Fibroblast of gingiva (primary cell): ENCODE results near the gene HIVEP3.
A peak's percentile ranks its signal among the peaks of the same experiment; 100 is the strongest.

Source experiments
- DNase-seq: peaks from one replicate; pipeline ENCODE4 v3.0.0-alpha.2; 2011; ENCODE audit warnings: low read depth

HIVEP3 gene

DNA sequence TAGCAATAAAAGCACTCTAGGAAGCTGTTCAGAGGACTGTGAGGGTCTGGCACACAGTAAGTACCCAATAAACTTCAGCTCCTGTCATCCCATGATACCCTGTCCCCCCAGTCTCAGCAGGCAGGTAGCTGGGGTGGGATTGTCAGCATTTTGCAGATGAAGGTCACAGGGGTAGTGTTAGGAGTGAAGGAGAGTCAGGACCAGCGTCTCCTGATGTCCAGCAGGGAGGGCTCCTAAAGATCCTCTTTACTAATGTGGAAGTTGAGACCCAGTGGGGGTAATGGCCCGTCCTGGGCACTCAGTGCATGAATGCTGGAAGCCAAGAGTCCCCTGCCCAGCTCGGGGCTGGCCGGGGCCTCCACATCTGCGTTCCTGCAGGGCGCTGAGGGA lies 402.9 kb downstream of the HIVEP3 start:
- DNase-seq, result no peak

DNA sequence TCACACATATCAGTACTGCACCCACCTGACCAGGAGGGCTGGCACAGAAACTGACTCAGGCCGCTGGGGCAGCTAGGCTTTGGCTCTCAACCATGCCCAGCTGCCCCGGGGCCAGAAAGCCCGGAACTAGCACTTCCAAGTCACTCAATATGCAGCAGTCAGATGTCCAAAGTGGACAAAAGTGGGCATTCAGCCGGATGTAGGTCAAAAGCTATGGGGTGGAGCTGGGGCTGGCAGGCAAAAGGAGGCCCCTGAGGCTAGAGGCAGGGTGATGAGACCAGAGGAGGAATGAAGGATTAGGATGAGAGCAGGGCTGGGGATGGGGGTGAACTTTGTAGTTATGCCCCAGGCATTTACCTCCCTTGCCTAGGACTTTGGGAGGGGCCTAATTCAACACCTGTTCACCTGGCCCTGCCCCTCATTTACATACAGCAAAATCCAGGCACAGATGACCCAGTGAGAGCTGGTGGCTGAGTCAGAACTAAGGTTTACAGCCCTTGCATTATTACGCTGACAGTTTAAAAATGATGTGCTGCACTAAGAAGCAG lies 403.5 kb downstream of the HIVEP3 start:
- no peak for DNase-seq

DNA sequence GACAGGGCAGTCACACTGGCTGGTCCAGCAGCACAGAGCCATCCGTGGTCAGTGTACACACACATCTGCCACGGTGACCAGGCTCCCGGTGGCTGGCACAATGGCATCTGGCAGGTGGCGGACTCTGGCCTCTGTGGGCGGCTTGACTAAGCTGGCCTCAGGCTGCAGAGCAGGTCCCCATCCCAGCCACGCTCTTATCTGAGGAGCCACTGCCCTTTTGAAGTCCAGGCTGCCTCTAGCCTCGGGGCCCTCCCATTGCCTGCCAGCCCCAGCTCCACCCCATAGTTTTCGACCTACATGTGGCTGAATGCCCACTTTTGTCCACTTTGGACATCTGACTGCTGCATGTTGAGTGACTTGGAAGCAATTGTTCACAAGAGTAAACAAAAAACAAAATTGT lies 404.3 kb downstream of the HIVEP3 start:
- DNase-seq, result no peak

DNA sequence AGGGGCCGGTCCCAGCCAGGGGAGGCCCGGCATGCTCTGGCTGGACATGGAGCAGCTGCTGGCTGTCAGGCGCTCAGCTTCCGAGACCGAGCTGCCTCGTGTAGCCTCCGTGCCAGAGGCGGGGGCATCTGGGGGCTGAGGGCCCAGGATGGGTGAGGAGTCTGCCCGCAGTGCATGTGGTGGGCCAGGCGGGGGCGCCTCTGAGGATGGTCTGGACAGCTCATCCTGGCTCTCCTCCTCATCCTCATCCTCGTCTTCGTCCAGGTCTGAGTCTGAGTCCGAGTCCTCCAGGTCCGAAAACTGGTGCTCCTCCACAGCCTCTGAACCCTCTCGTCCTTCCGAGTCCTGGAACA lies 405.4 kb downstream of the HIVEP3 start:
- no peak for DNase-seq

DNA sequence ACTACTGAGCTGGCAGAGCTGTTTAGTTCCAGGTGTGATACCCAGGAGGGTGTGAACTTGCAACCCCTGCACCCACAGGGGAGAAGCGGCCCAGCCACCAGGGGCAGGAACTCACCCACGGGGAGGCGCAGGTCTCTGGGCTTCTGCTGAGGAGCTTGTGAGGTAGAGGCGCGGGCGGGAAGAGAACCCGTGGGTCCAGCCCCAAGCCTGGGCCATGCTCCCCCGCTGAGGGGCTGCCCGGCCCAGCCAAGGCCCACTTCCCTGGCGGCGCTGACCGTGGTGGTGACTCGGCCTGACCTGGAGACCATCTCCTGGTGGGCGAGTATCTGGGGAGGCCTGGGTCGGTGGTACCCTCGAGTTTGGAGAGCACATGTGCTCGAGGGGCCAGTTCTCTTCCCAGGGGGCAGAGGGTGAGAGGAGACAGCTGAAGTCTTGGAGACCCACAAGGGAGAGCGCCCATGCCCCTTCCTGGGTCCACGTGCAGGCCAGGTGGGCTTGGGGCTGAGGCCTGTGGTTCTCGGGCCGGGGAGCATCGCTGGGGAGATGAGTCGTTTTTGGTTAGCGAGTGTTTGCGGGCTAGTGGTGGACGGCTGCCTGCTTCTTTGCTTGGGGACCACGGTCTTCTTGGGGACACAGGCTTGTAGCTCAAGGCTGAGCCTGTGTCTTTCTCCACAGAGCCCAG lies 405.9 kb downstream of the HIVEP3 start:
- DNase-seq, result no peak

DNA sequence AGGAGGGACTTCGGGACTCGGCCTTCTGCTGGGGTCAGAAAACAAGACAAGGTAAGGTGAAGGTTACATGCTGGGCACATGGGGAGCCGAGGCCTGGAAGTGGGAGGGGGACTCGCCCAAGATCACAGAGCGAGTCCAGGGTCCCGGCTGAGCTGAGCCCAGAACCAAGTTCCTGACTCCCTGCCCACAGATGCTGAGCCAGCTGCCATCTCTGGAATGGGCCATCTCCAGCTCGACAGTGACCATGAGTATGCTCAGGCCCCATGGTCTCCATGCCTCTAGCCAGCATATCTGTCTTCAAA lies 407.5 kb downstream of the HIVEP3 start:
- DNase-seq, result no peak

DNA sequence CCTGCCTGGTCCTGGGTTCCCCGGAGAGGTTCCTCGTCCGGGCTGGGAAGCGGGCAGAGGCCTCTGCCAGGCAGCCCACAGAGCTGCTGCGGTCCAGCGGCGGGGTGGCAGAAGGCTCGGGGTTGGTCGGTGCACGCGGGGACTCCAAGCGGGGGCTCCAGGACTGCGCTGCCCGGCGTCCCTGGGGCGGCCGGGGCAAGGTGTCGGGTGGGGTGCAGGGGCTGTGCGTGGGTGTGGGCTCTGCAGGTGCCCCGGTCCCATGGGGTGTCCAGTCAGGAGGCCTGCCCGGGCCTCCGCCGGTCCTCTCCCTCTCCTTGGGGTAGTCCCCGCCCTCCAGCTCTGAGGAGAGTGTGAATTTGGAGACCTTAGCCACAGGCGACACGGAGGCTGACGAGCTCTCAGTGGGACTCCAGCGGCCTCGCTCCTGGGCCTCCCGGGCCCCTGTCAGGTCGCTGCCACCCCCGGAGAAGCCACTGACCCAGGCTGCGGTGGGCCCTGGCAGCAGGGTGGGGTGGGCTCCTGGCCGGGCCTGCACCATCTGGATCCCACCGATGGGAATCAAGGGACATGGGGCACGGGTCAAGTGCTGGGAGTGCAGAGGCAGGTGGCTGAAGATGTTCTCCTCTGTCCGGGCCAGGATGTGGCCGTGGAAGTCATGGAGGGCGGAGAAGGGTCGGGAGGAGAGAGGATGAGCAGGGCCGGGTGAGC lies 408.0 kb downstream of the HIVEP3 start:
- no peak for DNase-seq

DNA sequence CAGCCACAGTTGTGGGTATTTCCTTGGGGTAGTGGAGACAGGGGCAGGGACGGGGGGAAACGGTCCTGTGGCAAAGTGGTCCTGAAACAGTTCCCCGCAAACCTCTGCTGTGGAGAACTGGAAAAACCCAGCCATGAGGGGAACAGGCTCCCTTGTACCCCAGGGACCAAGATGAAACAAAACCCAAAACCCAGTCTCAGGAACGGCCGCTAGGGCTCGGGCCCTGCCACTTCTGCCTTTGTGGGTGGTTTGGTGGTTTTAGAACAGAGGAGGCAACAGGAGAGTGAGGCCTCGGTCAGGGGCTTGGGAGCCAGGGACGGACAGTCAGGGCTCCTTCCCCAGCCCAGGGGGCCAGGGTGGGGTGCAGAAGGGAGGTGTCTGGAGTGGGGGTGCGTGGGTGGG lies 409.5 kb downstream of the HIVEP3 start:
- no peak for DNase-seq

DNA sequence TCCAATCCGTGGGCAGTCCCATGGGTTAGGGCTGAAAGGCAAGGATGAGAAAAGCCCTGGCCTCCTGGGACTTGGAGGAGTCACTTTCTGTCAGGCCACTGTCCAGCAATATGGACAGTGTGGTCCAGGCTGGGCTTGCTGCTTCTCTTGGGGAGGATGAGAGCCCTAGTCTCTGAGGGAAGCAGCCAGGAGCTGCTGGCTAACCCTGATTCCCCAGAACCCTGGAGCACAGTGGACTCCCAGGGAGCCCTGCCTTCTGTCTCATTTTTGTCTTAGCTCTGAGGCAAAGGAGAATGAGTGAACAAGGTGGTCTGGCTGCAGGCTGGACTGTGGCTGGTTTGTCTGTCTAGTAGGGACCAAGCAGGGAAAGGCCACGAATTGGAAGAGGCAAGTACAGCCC lies 410.4 kb downstream of the HIVEP3 start:
- DNase-seq, result no peak

DNA sequence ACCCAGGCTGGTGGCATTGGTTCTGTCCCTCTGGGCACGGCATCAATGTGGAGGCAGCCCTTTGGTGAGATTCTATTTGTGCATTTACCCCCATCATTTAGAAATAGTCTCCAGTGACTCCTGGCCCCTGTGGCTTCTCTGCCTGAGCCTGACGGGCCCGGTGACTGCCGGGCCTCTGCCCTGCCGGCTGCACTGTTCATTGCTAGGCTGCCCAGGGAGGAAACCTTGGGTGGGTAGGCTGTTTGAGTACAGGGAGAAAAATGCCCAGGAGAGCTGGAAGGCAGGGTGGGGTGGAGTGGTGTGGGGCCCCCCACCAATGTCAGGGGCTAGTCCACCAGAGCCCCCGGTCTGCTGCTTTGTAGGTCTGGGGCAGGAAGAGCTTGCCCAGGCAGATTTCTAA lies 410.9 kb downstream of the HIVEP3 start:
- DNase-seq, result no peak

DNA sequence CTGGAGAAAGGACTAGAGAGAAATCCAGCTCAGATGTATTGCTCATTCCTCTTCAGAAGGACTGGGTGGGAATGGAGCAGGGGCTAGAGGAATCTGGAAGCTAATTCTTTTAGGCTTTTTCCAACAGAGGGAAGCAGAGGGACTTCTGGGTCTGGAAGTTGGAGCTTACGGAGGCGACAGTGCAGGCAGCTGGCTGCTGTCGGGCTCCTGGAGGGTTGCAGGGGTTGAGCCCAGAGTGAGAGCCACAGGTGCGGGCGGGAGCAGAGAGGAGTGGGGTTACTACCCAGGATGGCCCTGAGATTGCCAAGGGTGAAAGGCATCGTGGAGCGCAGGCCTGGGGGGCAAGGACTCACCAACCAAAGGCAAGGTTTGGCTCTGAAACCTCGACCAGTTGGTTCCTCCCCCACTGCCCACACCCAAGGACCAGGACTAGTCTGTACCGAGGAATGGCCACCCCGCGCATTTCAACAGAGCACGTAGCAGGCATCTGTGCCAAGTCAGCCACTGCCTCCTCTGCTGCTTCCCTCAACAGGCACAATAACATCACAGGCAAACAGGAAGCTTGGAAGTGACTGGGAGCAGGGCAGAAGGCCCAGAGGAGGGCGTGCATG lies 411.5 kb downstream of the HIVEP3 start:
- DNase-seq, result no peak

DNA sequence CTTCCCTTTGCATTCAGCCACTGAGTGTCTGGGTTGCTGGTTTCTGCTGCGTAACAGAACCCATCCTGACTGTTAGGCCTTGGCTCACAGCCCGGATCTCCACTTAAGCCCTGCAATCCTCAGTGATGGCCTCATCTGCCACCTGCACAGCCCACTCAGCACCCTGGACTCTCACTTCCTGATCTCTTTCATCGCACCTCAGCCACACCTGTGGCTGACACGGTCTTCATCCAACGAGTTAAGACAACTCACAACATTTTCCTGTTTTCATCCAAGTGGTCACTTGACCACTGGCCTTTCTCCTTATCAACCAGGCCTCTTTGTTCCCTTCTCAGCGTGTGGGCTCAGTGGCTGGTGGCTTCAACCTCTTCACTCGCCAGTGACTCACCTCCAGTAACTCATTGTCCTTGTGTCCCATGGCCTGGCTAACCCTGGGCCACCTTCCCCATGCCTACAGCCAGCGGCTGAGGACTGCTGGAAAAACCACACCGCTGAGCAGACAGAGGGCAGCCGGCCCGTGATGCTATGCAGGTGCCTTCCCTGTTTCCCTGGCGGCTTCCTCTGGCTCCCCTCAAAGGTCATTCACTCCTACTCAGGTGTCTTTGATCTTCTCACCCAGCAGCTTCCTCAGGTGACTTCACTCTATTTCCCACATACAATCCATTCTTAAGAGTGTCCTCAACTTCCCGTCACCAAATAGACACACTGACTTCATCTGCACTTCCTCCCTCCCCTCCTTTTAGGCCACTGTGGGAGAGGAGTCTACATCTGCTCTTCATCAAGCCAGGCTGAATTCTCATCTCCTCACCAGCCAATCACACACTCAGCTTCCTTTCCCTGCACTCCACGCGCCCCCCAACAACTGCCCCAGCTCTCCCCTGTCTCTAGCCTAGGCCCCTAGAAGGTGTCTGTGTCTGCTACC lies 414.3 kb downstream of the HIVEP3 start:
- DNase-seq, result no peak

DNA sequence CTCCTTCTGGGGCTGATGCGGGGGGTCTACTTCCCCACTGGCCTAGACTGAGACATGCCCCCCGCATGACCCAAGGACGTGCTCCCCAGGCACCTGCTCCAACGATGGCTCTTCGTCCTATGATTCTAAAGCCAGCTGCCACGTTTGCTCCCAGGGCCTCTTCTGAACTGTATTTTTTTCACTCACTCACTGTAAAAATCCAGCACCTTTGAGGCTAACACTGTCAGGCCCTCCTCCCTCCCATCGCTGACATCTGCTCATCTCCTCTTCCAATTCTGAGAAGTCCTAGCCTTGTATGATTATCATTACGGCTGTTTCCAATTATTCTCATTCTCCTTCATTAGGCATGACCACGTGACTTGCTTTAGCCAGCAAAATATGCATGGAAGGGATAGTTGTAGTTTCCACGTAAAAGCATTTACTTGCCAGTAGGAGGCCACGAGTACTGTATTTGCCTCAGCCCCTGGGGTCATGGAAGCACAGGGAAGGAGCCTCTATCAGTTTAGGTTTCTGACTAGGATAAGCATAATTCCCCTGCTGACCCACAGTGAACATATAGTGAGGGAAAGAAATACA lies 415.1 kb downstream of the HIVEP3 start:
- peak; percentile 63 for DNase-seq

DNA sequence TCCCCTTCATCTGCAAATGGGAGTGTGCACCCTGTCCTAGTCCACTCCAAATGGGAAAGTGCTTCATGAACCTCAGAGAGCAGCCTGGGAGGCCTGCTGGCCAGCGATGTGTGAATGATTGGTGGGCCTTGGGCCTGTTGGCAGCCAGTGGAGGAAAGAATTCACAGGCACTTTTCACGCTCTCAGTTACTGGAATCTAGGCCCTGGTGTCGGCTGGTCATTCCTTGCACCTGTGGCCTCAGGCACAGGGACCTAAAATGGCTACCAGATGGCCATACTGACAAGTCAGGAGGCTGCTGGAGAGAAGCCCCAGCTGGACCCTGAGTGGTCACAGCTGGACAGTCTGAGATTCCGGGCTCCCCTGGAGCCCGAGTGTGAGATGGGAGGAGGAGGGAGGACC lies 415.8 kb downstream of the HIVEP3 start:
- DNase-seq, result no peak

DNA sequence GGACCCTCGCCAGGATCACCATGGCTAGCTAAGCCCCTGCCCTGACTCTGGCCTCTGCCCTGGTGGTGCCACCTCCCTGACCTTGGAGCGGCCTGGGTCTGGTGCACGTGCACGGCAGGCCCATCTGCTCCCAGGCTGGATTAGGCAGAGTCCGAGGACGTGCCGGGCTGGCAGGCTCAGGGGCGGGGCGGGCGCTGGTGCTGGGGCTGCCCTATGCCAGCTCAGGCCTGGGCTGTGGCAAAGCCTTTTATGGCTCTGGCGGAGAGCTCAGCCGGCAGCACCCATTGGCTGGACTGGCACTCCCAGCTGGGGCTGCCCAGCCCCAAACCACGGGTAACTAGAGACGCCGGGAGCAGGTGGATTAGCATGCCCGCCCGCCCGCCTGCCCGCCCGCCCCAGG lies 417.1 kb downstream of the HIVEP3 start:
- DNase-seq, result no peak

DNA sequence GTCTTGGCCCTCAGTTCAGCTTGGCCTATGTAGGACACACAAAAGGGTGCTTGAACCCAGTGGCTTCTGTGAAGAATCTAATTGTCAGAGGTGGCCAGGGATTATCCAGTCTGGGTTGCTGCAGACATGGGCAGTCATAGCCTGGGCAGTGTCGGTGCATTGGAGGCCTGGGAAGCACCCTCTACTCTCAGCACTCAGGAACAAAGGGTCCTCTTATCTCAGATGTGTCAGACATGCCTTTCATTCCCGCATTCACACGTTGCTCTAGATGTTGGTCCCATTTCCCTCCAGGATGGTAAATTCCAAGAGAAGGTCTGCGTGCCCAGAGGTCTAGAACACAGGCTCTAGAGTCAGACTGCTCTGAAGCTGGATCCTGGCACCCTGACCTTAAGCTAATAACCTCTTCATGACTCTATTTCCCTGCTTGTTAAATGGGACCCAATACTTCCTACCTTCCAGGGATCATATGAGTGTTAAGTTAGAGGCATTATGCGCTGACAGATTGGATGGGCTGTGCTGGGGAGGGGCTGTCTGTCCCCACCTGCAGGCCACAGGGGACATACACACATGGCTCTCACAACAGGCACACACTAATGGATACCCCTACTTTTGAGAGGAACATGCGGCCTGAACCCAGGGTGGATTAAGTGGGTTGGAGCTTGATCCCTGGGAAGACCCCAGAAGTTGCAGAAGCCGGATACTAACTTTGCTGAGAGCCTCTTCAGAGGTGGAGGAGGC lies 417.8 kb downstream of the HIVEP3 start:
- DNase-seq, result no peak

DNA sequence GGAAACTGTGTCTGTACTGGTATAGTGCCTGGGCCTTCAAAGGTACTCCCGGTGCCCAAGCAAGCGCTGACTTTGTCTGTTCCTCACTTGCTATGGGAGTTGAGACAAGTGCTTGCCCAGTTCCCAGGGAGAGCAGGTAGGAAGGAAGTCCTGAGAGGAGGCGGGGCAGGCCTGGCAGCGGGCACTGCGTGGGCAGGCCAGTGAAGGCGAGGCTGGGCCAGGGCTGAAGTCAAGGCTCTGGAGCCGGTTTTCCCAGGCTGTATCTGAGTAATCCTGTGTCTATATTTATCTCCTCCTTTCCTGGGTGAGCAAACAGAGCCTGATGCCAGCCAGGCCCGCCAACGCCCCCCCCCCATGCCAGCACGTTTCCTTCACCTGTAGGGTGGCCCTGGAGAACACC lies 418.3 kb downstream of the HIVEP3 start:
- no peak for DNase-seq

DNA sequence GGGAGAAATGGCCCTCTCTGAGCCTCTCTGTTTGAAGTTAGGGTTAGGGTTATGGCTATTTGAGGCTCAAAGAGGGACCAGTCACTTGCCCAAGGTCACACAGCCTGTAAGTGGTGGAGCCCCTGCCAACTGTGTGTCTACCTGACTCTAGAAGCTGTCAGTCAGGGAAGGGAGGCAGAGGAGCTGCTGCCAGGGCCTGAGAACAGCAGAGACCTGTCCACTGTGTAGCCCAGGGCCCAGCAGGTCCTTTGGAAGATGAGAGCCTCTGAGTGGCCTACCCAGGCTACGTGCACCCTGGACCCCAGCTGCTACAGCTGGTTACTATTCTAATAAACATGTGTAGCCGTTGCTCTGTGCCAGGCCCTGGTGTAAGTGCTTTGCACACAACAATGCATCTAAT lies 419.1 kb downstream of the HIVEP3 start:
- DNase-seq, result no peak

DNA sequence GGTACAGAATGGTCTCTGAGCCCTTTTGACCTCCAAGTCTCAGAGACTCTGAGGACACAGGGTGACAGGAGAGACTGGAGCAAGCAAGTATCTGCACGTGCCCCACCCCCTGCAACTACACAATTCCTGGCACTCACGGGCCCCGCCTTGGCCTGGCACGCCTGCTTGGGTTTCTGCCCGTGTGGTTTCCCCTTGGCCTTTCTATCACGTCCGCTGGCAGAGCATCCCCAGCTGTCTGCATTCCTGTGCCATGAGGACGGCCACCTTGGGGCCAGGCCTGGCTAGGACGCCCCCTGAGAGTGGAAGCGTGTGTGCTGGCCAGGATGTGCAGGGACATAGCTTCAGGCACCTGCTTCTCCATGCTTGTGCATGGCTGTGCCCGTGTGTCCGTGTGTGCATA lies 419.9 kb downstream of the HIVEP3 start:
- peak; percentile 83 for DNase-seq

DNA sequence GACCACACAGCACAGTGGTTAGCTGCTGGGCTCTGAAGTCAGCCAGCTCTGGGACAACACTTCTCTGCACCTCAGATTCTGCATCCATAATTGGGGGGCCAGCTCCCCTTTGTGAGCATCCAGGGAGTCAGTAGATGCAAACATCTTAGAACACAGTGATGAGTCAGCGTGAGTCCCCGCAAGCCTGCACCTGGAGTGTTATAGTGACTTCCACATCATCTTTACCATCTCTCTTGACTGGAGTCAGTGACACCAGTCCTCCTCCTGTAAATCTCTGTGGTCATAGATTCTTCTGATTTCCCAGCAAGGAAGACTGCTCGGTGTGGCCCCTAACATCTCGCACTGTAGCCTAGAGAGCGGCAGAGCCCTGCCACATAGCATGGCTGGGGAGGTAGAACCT lies 420.3 kb downstream of the HIVEP3 start:
- DNase-seq, result no peak

DNA sequence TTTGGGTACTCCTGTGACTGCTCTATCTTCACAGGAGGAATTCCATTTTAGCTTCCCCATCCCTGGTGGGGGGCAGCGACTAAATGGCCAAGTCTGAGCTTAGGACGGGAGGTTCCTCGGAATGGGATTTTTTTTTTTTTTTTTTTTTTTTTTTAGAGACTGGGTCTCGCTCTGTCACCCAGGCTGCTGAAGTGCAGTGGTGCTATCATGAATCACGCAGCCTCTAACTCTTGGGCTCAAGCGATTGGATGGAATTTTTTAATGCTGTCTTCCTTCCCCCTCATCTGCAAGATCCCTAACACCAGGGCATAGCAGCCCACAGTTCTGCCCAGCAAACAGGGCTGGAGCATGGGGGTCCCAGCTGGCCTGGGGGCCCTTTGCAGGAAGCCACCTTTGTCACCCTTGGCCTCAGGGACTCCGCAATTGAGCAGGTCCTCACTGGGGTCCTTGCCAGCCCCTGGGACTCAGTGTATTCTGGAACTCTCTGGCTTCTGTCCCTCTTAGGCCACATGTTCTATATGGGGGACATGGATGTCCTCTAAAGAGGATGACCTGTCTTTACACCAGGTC lies 421.2 kb downstream of the HIVEP3 start:
- DNase-seq, result no peak
